ENCODE results near the gene CCZ1B.
A peak's percentile ranks its signal among the peaks of the same experiment; 100 is the strongest.
"Not testable (repeated sequence)": the region's sequence is repeated elsewhere in the genome, so short reads cannot be mapped to it uniquely, and the experiment has no call there.

Gene CCZ1B

DNA sequence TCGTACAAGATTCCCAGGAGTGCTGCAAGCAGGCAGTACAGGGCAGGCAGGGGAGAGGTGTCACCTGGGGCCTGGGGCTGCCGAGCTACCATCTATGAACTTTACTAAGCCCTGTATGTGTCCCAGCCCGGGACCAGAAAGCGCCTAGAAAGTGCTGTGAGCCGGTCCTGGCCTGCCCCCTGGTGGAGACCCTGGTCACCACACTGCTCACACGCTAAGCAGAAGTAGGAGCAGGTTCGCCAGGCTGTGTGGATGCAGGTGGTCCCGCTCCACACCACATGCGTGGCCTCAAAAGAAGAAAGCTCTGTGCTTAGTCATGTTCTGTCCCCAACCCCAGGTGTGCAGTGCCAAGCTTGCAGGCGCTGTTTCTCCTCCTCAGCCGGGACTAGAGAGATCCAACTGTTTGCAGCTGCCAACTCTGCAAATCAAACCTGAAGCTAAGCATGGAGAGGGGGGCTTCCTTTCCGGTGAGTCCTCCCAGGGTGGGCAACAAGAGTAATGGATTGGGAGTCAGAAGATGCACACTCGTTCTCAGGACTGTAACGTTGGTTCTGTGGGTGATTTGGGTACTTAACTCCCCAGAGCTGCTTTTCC lies 31.7 kb upstream of the CCZ1B start:
- not testable (repeated sequence) for H3K27me3 ChIP-seq (ENCODE audit: low read length); H2AFZ ChIP-seq (ENCODE audit: low read depth, low read length, severe bottlenecking); H3F3A ChIP-seq (ENCODE audit: insufficient read depth); H3K9me3 ChIP-seq (ENCODE audit: insufficient read depth, low read length); H3K36me3 ChIP-seq (ENCODE audit: low read length); H3K4me2 ChIP-seq (ENCODE audit: low read depth, low read length, poor library complexity, severe bottlenecking); H4K20me1 ChIP-seq (ENCODE audit: low read depth, low read length); H3K27ac ChIP-seq (ENCODE audit: low read depth, low read length); H3K9ac ChIP-seq (ENCODE audit: low read length); H3K79me2 ChIP-seq (ENCODE audit: insufficient read depth, low read length); H3K9me2 ChIP-seq (replicated peaks; ENCODE audit: insufficient read depth, low read length); H3K4me3 ChIP-seq (ENCODE audit: insufficient read depth, low read length, poor library complexity, severe bottlenecking)
- TF ChIP-seq, protein P1, sequence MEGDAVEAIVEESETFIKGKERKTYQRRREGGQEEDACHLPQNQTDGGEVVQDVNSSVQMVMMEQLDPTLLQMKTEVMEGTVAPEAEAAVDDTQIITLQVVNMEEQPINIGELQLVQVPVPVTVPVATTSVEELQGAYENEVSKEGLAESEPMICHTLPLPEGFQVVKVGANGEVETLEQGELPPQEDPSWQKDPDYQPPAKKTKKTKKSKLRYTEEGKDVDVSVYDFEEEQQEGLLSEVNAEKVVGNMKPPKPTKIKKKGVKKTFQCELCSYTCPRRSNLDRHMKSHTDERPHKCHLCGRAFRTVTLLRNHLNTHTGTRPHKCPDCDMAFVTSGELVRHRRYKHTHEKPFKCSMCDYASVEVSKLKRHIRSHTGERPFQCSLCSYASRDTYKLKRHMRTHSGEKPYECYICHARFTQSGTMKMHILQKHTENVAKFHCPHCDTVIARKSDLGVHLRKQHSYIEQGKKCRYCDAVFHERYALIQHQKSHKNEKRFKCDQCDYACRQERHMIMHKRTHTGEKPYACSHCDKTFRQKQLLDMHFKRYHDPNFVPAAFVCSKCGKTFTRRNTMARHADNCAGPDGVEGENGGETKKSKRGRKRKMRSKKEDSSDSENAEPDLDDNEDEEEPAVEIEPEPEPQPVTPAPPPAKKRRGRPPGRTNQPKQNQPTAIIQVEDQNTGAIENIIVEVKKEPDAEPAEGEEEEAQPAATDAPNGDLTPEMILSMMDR (IDR thresholded peaks at IDR 0.05; ENCODE audit: insufficient read depth, low read length, poor library complexity, severe bottlenecking), result peak; percentile 48

DNA sequence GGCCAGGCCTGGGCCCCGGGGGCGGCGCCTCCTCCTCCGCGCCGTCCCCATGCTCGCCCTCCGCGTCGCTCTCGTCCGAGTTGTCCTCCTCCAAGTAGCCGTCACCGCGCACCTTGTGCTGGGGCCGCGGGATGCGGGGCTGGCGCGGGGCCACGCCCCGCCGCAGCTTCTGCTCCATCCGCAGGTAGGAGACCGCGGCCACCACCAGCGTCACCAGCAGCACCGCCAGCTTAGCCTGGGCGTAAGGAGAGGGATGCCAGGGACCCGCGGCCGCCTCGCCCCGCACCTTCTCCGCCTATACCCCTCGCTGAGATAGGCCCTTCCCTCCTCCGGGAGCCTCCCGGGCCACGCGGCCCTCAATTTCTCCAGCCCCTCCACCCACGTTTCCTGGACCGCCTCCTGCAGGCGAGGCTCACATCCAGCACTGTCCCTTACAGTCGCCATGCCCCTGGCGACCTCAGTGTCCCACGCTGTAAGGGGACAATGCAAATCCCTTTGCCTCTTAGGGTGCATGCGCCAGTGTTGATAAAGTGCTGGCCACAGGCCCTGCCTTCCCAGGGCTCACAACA lies 29.6 kb upstream of the CCZ1B start:
- not testable (repeated sequence) for H3K36me3 ChIP-seq (ENCODE audit: low read length); H3K9me3 ChIP-seq (ENCODE audit: insufficient read depth, low read length); H3F3A ChIP-seq (ENCODE audit: insufficient read depth); H2AFZ ChIP-seq (ENCODE audit: low read depth, low read length, severe bottlenecking); H3K79me2 ChIP-seq (ENCODE audit: insufficient read depth, low read length); H3K27me3 ChIP-seq (ENCODE audit: low read length); H3K9me2 ChIP-seq (replicated peaks; ENCODE audit: insufficient read depth, low read length); H3K4me2 ChIP-seq (ENCODE audit: low read depth, low read length, poor library complexity, severe bottlenecking); H4K20me1 ChIP-seq (ENCODE audit: low read depth, low read length); H3K27ac ChIP-seq (ENCODE audit: low read depth, low read length); H3K9ac ChIP-seq (ENCODE audit: low read length); H3K4me3 ChIP-seq (ENCODE audit: insufficient read depth, low read length, poor library complexity, severe bottlenecking)

DNA sequence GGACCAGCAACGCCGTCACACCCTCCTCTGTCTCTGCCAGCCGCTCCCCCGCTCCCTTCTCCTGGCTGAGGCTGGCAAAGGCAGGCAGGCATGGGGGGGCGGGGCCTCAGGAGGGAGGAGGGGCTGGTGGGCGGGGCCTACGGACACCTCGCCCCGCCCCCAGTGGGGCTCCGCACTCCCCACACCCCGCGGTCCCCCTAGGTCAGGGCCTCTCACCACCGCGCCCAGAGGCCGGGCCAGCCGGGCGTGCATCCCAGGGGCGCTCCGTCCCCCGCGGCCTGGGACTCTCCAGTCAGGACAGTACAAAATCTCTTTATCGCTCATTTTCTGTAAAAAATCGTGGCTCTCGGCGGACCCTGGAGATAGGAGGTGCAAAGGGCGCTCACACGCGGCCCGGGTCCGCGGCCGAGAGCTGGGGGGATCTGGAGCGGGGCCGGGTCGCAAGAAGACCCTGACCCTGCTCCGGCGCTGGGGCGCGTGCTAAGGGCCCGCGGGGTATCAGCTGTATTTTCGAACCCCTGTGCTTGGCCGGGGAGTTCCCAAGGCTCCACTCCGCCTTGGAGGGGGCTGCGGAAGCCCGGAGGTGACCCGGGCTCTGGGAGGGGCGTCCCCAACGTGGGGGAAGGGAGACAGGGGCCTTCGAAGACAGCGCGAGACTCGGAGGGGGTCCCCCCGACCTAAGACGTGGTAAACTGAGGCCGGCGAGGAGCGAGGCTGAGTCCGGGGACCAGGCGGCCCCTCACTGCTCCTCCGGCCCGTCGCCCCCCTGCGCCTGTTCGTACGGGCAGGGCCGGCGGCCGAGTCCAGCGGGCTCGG lies 28.9 kb upstream of the CCZ1B start:
- not testable (repeated sequence) for H3K27ac ChIP-seq (ENCODE audit: low read depth, low read length); H3K4me3 ChIP-seq (ENCODE audit: insufficient read depth, low read length, poor library complexity, severe bottlenecking); H3K79me2 ChIP-seq (ENCODE audit: insufficient read depth, low read length); H3K4me2 ChIP-seq (ENCODE audit: low read depth, low read length, poor library complexity, severe bottlenecking); H3K9ac ChIP-seq (ENCODE audit: low read length); H3K9me2 ChIP-seq (replicated peaks; ENCODE audit: insufficient read depth, low read length); H3K27me3 ChIP-seq (ENCODE audit: low read length); H3K36me3 ChIP-seq (ENCODE audit: low read length); H2AFZ ChIP-seq (ENCODE audit: low read depth, low read length, severe bottlenecking); H3F3A ChIP-seq (ENCODE audit: insufficient read depth); H3K9me3 ChIP-seq (ENCODE audit: insufficient read depth, low read length); H4K20me1 ChIP-seq (ENCODE audit: low read depth, low read length)

DNA sequence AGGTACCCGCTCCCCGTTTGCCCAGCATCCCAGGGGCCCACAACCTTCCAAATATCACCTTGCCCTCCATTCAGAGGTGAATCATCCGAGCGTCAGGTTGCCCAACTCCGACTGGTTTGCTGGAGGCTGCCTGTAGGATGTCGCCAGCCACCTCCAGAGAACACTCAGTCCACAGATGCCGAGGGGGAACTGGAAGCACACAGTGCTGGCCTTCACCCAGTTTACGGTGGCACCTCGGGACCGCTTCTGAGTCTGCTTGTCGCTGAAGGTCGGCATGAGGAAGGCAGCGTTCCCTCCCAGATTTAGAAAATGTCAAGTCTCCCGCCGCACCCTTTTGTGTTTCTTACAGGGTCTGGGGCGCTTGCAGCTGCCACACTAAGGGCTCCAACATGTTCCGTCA lies 27.6 kb upstream of the CCZ1B start:
- H3K9ac ChIP-seq (ENCODE audit: low read length); H3K27me3 ChIP-seq (ENCODE audit: low read length); H3F3A ChIP-seq (ENCODE audit: insufficient read depth); H3K27ac ChIP-seq (ENCODE audit: low read depth, low read length); H3K9me2 ChIP-seq (replicated peaks; ENCODE audit: insufficient read depth, low read length); H3K4me2 ChIP-seq (ENCODE audit: low read depth, low read length, poor library complexity, severe bottlenecking); H2AFZ ChIP-seq (ENCODE audit: low read depth, low read length, severe bottlenecking); H3K79me2 ChIP-seq (ENCODE audit: insufficient read depth, low read length); H3K4me3 ChIP-seq (ENCODE audit: insufficient read depth, low read length, poor library complexity, severe bottlenecking); H4K20me1 ChIP-seq (ENCODE audit: low read depth, low read length); H3K9me3 ChIP-seq (ENCODE audit: insufficient read depth, low read length); H3K36me3 ChIP-seq (ENCODE audit: low read length): not testable (repeated sequence)

DNA sequence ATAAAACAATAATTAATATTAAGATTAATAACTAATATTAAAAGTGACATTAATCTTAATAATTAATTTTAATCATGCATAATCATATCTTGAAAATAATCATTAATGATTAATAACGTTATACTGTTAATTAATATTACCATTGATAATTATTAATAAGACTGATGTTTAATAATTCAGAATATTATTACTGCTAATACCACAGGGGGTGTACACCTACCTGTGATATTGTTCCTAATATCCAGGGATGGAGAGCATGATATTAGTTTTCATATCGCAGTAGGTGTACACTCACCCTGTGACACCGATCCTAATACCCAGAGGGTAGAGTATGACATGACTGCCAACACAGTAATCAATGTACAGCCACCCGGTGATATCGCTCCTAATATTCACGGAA lies 23.1 kb upstream of the CCZ1B start:
- H3K9me2 ChIP-seq (replicated peaks; ENCODE audit: insufficient read depth, low read length); H3K9ac ChIP-seq (ENCODE audit: low read length); H3F3A ChIP-seq (ENCODE audit: insufficient read depth); H3K4me3 ChIP-seq (ENCODE audit: insufficient read depth, low read length, poor library complexity, severe bottlenecking); H2AFZ ChIP-seq (ENCODE audit: low read depth, low read length, severe bottlenecking); H3K36me3 ChIP-seq (ENCODE audit: low read length); H3K4me2 ChIP-seq (ENCODE audit: low read depth, low read length, poor library complexity, severe bottlenecking); H4K20me1 ChIP-seq (ENCODE audit: low read depth, low read length); H3K79me2 ChIP-seq (ENCODE audit: insufficient read depth, low read length); H3K9me3 ChIP-seq (ENCODE audit: insufficient read depth, low read length); H3K27me3 ChIP-seq (ENCODE audit: low read length); H3K27ac ChIP-seq (ENCODE audit: low read depth, low read length): not testable (repeated sequence)

DNA sequence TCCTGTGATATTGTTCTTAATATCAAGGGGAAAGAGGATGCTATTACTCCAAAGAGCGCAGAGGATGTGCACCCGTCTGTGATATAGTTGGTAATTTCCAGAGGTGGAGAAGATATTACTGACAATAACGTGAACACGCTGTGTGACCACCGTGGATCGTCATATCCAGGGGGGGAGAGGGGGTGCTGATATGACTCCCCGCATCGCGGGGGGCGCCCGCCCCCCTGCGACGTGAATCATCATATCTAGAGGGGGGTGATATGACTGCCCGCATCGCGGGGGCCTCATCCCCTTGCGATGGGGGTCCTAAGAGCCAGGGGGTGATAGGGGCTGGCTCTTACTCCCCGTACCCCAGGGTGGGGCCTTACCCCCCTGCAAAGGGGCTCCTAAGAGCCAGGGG lies 21.7 kb upstream of the CCZ1B start:
- H3K27me3 ChIP-seq (ENCODE audit: low read length); H3K9ac ChIP-seq (ENCODE audit: low read length); H3K4me3 ChIP-seq (ENCODE audit: insufficient read depth, low read length, poor library complexity, severe bottlenecking); H3K27ac ChIP-seq (ENCODE audit: low read depth, low read length); H4K20me1 ChIP-seq (ENCODE audit: low read depth, low read length); H3K9me2 ChIP-seq (replicated peaks; ENCODE audit: insufficient read depth, low read length); H3K79me2 ChIP-seq (ENCODE audit: insufficient read depth, low read length); H3K4me2 ChIP-seq (ENCODE audit: low read depth, low read length, poor library complexity, severe bottlenecking); H3K36me3 ChIP-seq (ENCODE audit: low read length); H2AFZ ChIP-seq (ENCODE audit: low read depth, low read length, severe bottlenecking); H3F3A ChIP-seq (ENCODE audit: insufficient read depth); H3K9me3 ChIP-seq (ENCODE audit: insufficient read depth, low read length): not testable (repeated sequence)

DNA sequence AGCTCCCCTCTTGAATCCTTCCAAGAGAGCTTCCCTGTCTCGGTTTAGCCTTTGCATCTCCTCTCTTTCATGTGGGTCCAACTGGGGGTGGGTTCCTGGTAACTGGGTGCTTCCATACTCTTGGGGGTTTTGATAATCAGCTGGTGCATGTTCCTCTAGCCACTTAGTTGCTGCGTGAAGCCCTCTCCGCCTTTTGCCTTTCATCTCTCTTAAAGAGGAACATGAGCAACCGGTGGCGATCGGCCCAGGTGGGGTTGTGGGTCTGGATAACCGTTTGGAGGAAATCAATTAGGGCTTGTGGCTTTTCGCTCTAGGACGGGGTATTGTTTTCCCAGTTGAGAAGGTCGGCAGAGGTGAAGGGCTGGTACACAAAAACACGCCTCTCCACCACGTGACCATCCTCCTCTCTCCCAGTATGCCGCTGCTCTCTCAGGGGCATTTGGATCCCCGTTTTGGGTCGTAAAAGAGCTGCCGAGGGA lies 19.9 kb upstream of the CCZ1B start:
- H2AFZ ChIP-seq (ENCODE audit: low read depth, low read length, severe bottlenecking); H3K9me3 ChIP-seq (ENCODE audit: insufficient read depth, low read length); H3K79me2 ChIP-seq (ENCODE audit: insufficient read depth, low read length); H3K36me3 ChIP-seq (ENCODE audit: low read length); H3K27me3 ChIP-seq (ENCODE audit: low read length); H4K20me1 ChIP-seq (ENCODE audit: low read depth, low read length); H3K9me2 ChIP-seq (replicated peaks; ENCODE audit: insufficient read depth, low read length); H3F3A ChIP-seq (ENCODE audit: insufficient read depth); H3K27ac ChIP-seq (ENCODE audit: low read depth, low read length); H3K4me3 ChIP-seq (ENCODE audit: insufficient read depth, low read length, poor library complexity, severe bottlenecking); H3K9ac ChIP-seq (ENCODE audit: low read length); H3K4me2 ChIP-seq (ENCODE audit: low read depth, low read length, poor library complexity, severe bottlenecking): not testable (repeated sequence)

Data from SU-DHL-6 (cell line).